SW480 (cell line): ENCODE measurements around the gene CDH1.

ENCODE experiments used
- DNase-seq: peaks from one replicate; pipeline ENCODE4 v3.0.0-alpha.2; 2016; ENCODE audit warnings: low spot score

The CDH1 gene

DNA sequence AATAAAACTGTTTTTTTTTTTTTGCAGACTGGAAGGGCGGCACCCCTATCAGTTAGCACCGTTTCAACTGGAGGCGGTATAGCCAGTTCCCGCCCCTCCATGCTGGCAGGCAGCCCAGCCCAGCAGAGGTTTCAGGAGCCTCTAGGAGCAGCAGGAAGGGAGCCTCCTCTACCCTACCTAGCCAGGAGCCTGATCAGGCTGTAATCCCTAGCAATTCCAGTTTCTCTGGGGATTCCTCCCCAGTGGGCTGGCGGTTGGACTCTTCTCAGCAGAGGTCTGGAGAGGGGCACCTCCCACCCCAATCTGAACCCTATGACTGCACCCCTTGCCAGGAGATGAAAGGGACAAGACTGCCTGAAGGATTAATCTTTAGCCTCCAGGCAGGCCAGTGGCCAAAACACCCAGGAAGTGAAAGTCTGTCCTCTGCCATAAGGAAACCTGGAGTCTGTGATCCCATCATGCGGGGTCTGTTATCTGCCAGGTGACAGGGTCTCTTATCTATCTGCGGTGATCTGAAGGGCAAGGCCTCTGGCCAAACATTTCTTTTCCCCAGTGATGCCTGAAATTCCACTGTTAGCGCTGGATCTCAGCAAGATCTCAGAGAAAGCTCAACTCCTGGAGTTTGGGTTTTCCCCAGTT, 4.9 kb upstream of the CDH1 start:
- peak; percentile 55 for DNase-seq

DNA sequence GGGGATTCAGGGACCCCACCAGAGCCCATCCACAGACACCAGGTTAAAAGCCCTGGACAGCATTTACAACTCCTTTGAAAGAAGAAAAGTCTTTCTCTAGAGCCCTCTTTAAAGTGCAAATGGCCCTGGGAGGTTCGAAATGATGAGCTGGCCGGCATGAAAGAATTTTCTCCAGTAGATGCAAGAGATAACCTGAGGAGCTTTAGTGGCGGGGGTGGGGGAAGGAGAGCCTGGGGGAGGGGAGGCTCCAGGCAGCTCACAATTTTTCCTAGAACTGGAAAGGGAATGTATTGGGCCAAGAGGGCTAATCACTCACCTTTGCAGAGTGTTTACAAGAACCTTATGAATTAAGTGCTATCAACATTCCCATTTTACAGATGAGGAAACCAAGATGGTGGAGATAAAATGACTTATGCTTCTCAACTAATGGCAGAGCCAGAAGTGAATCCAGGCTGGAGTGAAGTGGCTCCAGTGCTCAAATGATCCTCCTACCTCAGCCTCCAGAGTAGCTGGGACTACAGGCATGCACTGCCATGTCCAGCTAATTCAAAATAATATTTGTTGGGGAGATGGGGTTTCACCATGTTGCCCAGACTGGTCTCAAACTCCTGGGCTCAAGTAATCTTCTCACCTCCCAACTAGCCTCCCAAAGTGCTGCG, 4.2 kb upstream of the CDH1 start:
- DNase-seq, result no peak

DNA sequence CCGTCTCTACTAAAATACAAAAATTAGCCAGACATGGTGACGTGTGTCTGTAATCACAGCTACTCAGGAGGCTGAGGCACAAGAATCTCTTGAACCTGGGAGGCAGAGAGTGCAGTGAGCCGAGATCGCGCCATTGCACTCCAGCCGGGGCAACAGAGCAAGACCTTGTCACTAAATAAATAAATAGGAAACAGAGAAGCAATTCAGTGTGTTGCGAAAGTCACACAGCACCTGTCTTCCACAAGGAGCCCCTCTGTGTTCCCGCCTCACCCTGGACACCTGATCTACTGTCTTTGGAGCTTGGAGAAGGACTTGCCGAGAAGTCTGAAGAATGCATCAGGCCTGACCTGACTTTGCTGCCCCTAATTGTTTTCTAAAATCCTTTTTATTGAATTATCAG, 3.5 kb upstream of the CDH1 start:
- no peak for DNase-seq

DNA sequence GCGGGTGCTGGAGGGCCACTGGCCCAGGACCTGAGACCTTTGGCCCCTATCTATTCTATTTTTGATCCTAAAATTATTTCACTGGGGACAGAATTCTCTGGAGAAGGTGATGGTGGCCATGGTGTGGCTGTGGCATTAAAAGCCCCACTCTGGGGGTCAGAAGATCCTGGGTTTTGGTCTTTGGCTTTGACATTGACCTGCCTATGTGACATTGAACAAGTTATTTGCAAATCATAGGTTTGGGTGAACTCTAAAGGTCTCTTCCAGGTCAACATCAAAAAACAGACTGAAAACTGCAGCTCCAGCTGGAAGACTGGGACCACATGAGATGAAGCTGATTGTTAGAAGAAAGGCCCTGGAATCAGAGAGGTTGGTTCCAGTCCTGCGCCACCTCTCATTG, 2.3 kb upstream of the CDH1 start:
- no peak for DNase-seq

DNA sequence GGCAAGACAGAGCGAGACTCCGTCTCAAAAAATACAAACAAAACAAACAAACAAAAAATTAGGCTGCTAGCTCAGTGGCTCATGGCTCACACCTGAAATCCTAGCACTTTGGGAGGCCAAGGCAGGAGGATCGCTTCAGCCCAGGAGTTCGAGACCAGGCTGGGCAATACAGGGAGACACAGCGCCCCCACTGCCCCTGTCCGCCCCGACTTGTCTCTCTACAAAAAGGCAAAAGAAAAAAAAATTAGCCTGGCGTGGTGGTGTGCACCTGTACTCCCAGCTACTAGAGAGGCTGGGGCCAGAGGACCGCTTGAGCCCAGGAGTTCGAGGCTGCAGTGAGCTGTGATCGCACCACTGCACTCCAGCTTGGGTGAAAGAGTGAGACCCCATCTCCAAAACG, 531 bp upstream of the CDH1 start:
- no peak for DNase-seq

DNA sequence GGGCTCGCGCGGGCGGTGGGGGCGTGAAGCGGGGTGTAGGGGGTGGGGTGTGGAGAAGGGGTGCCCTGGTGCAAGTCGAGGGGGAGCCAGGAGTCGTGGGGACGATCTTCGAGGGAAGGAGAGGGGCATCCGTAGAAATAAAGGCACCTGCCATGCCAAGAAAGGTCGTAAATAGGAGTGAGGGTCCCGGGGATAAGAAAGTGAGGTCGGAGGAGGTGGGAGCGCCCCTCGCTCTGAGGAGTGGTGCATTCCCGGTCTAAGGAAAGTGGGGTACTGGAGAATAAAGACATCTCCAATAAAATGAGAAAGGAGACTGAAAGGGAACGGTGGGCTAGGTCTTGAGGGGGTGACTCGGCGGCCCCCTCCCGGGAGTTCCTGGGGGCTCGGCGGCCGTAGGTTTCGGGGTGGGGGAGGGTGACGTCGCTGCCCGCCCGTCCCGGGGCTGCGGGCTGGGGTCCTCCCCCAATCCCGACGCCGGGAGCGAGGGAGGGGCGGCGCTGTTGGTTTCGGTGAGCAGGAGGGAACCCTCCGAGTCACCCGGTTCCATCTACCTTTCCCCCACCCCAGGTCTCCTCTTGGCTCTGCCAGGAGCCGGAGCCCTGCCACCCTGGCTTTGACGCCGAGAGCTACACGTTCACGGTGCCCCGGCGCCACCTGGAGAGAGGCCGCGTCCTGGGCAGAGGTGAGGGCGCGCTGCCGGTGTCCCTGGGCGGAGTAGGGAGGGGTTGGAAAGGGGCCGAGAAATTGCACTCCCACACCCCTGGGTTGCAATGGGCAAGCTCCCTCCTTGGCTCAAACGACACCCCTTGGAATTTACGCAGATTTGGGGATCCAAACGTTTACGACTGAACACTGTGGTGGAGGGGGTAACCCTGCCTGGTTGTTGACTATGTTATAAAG, 888 bp downstream of the CDH1 start:
- DNase-seq, result peak; percentile 73

DNA sequence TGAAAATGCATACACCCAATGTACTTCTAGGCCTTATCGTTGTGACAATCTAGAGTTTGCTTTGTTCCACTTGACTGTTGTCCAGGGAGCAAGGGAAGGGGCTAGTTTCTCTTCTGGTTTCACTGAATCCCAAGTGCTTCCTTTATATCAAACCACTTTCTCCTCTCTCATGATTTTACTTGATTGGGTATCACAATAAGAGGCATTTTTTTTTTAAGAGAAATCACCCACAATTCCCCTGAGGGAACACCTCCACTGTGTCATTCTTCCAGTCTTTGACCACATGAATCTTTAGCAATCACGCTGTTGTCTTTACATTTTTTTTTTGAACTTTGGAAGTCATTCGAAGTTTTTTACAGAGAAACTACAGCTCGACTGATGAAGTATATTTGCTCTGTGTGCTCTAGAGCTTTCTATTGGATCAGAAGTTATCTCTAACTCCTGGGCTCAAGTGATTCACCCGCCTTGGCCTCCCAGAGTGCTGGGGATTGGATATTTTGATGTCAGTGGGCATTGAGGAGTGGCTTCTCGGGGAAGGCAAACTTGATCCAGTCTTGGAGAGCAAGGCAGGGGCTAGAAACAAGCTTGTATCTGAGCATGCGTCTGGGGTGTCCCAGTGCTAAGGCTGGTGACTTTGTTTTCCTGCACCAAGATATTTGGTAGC, 3.0 kb downstream of the CDH1 start:
- no peak for DNase-seq

DNA sequence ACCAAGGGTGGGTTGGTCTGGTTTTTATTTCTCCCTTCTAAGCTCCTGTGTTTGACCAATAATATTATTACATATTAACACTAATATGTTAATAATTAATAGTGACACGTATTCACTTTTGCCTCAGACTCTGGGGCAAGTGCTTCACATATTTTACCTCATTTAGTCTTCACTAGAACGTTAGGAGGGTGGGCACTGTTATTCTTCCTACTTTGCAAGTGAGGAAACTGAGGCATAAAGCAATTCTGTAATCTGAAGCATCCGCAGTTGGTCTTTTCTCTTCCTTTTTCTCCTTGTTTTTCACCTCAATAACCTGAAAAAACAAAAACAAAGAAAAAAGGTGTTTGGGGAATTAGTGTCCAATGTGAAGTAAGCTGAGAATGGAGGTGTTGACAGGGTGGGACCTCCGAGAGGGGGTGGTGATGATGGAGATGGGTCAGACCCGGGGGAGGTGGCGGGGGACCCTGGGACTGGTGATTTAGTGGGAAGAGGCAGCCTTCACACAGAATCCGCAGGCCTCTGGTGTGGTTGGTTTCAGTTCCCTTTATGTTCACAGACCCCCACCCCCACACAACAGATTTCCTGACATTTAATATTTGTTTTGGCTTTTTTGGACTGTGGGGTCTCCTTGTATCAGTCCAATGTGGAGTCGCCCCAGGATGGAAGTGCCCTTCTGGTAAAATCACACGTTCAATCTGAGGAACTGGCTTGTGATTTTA, 3.7 kb downstream of the CDH1 start:
- DNase-seq, result no peak

DNA sequence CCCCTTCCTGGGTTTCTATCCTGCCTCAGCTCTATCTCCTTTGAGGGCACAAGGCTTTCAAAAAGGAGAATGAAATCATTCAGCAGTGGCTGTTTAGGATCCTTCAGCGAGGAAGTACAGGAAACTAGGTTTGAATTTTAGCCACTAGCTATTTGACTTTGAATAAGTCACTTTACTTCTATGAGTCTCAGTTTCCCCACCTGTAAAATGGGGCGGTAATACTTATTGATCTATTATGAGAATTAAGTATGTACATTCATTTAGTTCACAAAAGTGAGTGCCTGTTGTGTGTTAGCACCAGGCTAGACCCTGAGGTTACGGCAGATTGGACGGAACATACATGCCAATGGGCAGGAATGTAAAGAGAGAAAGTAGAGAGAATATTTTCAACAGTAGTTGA, 6.6 kb downstream of the CDH1 start:
- no peak for DNase-seq

DNA sequence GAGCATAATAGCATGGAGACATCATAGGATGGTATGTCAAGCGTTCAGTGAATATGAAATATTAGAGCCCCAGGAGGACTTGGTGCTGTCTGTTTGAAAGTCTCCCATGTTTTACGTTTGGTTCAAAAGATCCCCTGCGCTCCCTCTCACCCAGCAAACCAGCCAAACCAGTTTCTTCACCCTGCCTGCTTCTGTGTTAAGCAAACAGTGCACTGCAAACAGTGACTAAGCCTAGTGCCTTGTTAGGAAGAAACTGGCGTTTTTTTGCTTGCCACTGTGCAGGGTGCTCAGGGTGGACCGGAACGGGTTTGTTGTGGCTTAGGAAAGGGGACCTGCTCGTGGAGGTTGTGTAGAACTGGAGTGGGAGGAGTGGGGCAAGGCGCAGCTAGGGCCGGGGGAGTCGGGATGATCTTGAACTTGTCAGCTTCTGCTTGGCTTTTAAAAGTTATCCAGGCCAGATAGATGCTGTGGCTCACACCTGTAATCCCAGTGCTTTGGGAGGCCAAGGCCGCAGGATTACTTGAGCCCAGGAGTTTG, 7.7 kb downstream of the CDH1 start:
- no peak for DNase-seq

DNA sequence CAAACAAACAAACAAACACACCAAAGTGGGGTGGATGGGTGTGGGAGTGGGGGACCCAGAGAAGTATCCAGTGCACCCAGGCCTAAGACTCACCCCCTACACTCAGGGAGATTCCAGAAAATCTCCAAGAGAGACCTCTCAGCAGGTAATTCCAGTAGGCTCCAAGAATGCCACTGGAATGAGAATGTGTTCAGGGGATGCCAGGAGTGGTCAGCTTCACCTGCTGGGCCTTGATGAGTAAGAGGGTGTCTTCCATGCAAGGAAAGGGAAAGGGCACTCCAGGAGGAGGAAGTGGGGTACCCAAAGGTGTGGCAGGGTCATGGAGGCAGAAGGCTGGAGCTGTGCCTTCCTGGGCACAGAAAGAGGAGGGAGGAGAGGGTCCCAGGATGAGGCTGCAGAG, 9.9 kb downstream of the CDH1 start:
- no peak for DNase-seq

DNA sequence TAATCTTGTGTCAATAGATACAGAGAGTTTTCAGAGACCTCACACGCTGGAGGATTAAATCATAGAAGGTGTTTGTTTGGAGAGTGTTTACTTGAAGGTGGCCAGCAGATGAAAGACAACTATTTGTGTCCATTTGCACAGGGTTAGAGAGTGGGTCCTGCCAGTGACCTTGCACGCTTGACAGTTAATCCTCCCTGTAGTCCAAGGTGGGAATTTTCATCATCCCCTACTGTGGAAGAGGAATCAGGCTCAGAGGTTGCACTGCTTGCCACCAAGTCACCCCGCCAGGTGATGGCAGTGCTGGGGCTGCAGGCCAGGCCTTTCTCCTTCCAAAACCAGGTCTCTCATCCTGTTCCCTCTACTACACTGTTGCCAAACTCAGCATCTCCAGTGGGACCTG, 12.3 kb downstream of the CDH1 start:
- no peak for DNase-seq

DNA sequence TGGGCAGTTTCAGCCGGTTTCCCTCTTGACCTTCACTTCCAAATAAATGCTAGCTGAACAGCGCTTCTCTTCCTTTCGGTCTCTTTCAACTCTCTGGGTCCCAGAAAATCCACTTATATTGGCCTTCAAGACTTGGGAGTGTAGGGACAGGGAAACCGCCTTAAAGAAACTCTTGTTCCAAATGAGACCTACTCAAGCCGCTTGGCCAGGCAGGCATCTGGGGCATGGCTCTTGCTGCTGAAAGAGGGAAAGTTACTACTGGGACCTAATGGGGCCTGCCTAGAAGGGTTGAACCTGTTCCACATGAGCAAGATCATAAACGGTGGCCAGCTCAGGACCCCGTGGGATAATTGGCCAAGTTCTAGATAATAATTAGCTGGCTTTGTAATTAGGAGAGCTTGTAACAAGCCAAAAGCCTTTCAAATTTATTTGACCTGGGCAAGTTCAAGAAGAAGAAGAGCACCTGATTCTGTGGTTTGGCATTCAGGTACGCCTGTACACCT, 13.2 kb downstream of the CDH1 start:
- no peak for DNase-seq

DNA sequence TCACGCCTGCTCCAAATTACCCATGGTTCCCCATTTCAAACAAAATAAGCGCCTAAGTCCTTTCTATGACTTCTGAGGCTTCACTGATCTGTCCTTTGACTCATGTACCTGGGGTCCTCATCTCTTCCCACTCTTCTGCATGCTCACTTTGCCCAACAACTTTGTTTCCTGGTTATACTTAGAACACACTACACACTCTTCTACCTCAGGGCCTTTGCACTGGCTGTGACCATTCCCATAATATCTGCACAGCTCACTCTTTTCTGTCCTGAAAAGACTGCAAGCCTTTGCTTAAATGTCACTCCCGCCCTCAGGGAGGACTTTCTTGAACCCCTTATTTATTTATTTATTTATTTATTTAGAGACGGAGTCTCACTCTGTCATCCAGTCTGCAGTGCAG, 14.1 kb downstream of the CDH1 start:
- no peak for DNase-seq

DNA sequence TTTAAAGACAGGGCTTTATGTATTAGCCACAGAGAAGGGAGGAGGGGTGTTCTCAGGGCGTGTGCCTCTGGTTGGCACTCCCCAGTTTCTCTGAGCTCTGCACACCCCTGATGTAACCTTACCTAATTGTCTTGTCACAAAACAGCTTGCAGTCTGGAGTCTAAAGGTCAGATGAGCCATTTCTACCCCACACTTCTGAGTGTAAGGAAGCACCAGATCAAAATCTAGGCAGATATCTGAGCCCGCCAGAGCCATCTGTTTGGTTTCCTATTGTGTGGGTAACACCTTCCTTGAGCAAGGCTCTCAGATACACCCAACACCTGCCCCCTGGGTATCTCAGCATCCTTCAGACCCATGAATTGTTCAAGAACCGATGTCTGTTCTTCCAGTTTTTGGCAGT, 15.5 kb downstream of the CDH1 start:
- DNase-seq, result peak; percentile 78

DNA sequence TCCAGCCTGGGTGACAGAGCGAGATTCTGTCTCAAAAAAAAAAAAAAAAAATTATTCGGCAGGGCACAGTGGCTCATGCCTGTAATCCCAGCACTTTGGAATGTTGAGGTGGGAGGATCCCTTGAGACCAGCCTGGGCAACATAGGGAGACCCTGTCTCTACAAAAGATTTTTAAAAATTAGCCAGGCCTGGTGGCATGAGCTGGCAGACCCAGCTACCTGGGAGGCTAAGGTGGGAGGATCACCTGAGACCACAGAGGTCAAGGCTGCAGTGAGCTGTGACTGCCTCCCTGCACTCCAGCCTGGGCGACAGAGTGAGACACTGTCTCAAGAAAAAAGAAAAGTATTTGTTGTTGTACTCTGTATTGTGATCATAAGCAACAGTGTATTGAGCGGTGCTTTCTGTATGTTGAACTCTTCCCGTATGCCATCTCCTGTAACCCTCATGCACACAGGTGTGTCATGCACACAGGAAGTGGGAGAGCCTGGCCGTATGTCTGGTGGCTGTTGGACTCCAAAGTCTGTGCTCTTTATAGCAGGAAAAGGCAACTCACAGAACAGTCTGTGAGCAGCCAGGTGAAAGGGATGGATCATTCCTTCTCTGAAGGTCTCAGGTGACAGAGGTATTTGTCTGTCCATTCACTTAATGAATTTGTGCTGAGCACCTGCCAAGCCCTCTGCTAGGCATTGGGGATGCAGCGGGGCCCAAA, 17.1 kb downstream of the CDH1 start:
- DNase-seq, result peak; percentile 47

DNA sequence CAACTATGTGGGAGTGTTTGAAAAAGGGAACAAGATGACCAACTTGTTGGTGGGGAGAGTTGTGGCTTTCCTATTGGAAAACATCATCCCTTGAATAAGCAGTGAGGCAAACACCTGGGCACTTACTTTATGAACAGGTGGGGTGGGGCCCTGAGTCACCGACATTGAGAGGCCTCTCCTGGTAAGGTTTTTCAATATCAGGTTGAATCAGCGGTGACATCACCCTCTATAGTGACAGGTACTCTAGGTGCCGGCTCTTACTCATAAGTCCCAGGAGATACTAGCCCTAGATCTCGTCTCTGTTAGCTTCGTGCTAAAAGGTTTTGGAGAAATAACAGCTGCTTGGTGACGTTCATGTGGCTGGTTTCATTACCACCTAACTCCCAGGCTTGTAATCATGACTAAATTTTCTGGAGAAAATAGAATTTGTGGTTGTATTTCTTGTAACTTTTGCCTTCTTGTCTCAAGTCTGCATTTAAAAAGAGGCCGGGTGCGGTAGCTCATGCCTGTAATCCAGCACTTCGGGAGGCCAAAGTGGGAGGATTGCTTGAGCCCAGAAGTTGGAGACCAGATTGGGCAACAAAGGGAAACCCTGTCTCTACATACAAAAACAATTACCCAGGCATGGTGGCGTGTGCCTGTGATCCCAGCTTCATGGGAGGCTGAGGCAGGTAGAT, 19.3 kb downstream of the CDH1 start:
- DNase-seq, result peak; percentile 99

DNA sequence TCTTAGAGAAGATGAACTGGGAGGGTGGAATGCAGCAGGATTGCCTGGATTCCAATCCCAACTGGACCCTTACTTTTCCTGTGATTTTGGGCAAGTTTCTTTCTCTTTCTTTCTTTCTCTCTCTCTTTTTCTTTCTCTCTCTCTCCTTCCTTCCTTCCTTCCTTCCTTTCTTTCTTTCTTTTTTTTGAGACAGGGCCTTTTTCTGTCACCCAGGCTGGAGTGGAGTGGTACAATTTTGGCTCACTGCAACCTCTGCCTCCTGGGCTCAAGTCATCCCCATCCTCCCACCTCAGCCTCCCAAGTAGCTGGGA, 20.5 kb downstream of the CDH1 start:
- DNase-seq, result no peak

DNA sequence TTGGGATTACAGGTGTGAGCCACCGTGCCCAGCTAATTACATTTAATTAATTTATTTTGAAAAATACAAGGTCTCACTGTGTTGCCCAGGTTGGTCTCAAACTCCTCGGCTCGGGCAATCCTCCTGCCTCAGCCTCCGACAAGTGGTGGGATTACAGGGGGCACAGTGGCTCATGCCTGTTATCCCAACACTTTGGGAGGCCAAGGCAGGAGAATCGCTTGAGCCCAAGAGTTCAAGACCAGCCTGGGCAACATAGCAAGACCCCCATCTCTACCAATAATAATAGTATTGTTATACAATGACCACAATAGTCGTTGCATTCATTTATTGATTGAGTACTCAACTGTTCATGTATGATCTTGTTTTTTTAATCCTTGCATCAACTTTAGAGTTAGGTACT, 22.0 kb downstream of the CDH1 start:
- DNase-seq, result no peak

DNA sequence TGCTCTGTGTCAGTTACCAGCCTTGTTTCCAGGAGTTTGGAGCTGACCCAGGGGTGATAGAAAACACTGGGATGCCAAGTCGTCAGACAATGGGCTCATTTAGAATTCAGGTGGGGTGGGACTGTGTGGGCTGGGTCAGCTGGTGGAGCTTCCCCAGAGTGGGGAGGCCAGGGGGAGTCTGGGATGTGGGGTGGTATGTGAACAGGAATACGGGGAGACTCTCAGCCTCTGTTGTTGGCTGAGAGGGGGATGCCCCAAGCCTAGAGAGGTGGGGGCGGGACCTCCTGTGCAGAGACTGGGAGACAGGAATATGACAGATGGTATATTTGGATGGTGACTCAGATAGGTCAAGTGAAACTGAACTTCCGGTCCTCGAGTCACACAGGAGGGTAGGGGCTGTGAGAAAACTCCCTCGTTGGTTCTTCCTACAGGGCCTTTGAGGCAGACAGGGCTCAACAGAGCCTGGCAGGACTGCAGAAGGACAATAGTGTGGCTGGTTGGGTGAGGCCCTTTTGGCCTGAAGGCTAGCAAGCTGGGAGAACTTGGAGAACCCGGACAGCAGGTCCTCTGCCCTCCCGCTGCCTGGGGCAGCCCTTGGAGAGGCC, 23.7 kb downstream of the CDH1 start:
- peak; percentile 91 for DNase-seq
